Measurements from ENCODE around the gene ZNF430. TPM values are rescaled to one million over a fixed set of nuclear protein-coding genes. Genes with fewer than 3 reads are reported as not detected.

Gene ZNF430
- polyA plus RNA-seq, 2 of the 4 experiments (the other 2 are of a cell fraction): 3.2 to 3.6 TPM

- Histone ChIP-seq H3K9me3 (peaks cover 13% of the 10 kb centered on the region), H3K4me1 (no peaks in the 10 kb centered on the region), H3K4me3 (no peak overlapping the region), H3K4me2 (no peak overlapping the region), H3K27ac (no peak overlapping the region)
- ChIA-PET CTCF (no interaction called here), POLR2A (no interaction called here)
- FAIRE-seq (no peak), ATAC-seq (no peak), DNase-seq (ENCODE audit: low read depth in 1 of 2, low spot score in 1 of 2) (no peak)
- 97% methylated on average over 3 of the region's 3 CpGs for WGBS (ENCODE audit: missing lambda C conversion rate)
- TF ChIP-seq JUN (IDR thresholded peaks at IDR 0.05) (no peak), TFCP2L1 (CRISPR knock-in tag; IDR thresholded peaks at IDR 0.05) (no peak), ZSCAN20 (CRISPR knock-in tag; IDR thresholded peaks at IDR 0.05) (no peak), HOXA7 (CRISPR knock-in tag; IDR thresholded peaks at IDR 0.05) (no peak), HOXB13 (CRISPR knock-in tag; IDR thresholded peaks at IDR 0.05; ENCODE audit: low read depth) (no peak), CEBPB (IDR thresholded peaks at IDR 0.05) (no peak), ELK1 (IDR thresholded peaks at IDR 0.05; ENCODE audit: low read depth, low read length) (no peak), REST (IDR thresholded peaks at IDR 0.05) (no peak), POLR2AphosphoS2 (conservative IDR thresholded peaks at IDR 0.05; ENCODE audit: low read length) (no peak), JUNB (IDR thresholded peaks at IDR 0.05) (no peak), RNF2 (IDR thresholded peaks at IDR 0.05; ENCODE audit: borderline replicate concordance, low read depth) (no peak), EHF (CRISPR knock-in tag; IDR thresholded peaks at IDR 0.05) (no peak), FOSB (CRISPR knock-in tag; IDR thresholded peaks at IDR 0.05) (no peak), FOSL2 (IDR thresholded peaks at IDR 0.05) (no peak), FOSL2 (CRISPR knock-in tag; IDR thresholded peaks at IDR 0.05) (no peak), EP300 (IDR thresholded peaks at IDR 0.05) (no peak), ESRRA (IDR thresholded peaks at IDR 0.05; ENCODE audit: borderline replicate concordance, low read length) (no peak), NPAS2 (CRISPR knock-in tag; IDR thresholded peaks at IDR 0.05; ENCODE audit: borderline replicate concordance) (no peak), ZC3H11A (IDR thresholded peaks at IDR 0.05) (no peak), NR3C1 (IDR thresholded peaks at IDR 0.05) (no peak)
Measured at GRCh38 chr19:21046489-21046888, 26.0 kb downstream of the ZNF430 start.

- H3K9me3 ChIP-seq: peaks cover 16% of the 10 kb centered on the region; the same call in 2 of the 3 replicates
- POLR2A ChIA-PET: no interaction called here
- TF ChIP-seq GATA3 (IDR thresholded peaks at IDR 0.05; ENCODE audit: borderline replicate concordance): no peak
- TF ChIP-seq JUNB (IDR thresholded peaks at IDR 0.05): no peak
- no peak for TF ChIP-seq USF2 (IDR thresholded peaks at IDR 0.05)
- TF ChIP-seq NFE2L2 (conservative IDR thresholded peaks at IDR 0.05; ENCODE audit: low read length): no peak
- no peak for TF ChIP-seq ATOH8 (CRISPR knock-in tag; IDR thresholded peaks at IDR 0.05; ENCODE audit: low read depth)
- no peak for TF ChIP-seq EHF (CRISPR knock-in tag; IDR thresholded peaks at IDR 0.05)
- TF ChIP-seq MAFK (IDR thresholded peaks at IDR 0.05; ENCODE audit: partially characterized antibody): no peak
- no peak for TF ChIP-seq PBX3 (IDR thresholded peaks at IDR 0.05)
- TF ChIP-seq CEBPB (IDR thresholded peaks at IDR 0.05): no peak
- TF ChIP-seq KDM5A (IDR thresholded peaks at IDR 0.05): no peak
- no peak for TF ChIP-seq E2F6 (IDR thresholded peaks at IDR 0.05; ENCODE audit: borderline replicate concordance, low read depth)
- H3K27ac ChIP-seq: no peak overlapping the region
- H3K4me1 ChIP-seq: no peaks in the 10 kb centered on the region
- CTCF ChIA-PET: no interaction called here
- no peak overlapping the region for H3K4me2 ChIP-seq
- FAIRE-seq: no peak
- H3K4me3 ChIP-seq: no peak overlapping the region
- DNase-seq (ENCODE audit: low read depth in 1 of 2, low spot score in 1 of 2): no peak
- WGBS (ENCODE audit: missing lambda C conversion rate): 93% methylated on average over 2 of the region's 2 CpGs
- ATAC-seq: no peak
Measured at GRCh38 chr19:21047716-21048115, 27.3 kb downstream of the ZNF430 start.

Measured in A549 (cell line).